GM12872 (cell line): ENCODE results near the gene ZNF527.

Experiments
- TF ChIP-seq, protein P1 (sequence below): IDR thresholded peaks from 3 replicates; pipeline ENCODE4 v1.5.1; 2011; ENCODE audit warnings: low read depth, mild to moderate bottlenecking, low read length, moderate library complexity; ENCODE audit not compliant: insufficient read depth

ZNF527 gene

GRCh38 chr19:37412700-37413099, 41.8 kb downstream of the ZNF527 start:
- TF ChIP-seq, protein P1, sequence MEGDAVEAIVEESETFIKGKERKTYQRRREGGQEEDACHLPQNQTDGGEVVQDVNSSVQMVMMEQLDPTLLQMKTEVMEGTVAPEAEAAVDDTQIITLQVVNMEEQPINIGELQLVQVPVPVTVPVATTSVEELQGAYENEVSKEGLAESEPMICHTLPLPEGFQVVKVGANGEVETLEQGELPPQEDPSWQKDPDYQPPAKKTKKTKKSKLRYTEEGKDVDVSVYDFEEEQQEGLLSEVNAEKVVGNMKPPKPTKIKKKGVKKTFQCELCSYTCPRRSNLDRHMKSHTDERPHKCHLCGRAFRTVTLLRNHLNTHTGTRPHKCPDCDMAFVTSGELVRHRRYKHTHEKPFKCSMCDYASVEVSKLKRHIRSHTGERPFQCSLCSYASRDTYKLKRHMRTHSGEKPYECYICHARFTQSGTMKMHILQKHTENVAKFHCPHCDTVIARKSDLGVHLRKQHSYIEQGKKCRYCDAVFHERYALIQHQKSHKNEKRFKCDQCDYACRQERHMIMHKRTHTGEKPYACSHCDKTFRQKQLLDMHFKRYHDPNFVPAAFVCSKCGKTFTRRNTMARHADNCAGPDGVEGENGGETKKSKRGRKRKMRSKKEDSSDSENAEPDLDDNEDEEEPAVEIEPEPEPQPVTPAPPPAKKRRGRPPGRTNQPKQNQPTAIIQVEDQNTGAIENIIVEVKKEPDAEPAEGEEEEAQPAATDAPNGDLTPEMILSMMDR, result no peak

DNA sequence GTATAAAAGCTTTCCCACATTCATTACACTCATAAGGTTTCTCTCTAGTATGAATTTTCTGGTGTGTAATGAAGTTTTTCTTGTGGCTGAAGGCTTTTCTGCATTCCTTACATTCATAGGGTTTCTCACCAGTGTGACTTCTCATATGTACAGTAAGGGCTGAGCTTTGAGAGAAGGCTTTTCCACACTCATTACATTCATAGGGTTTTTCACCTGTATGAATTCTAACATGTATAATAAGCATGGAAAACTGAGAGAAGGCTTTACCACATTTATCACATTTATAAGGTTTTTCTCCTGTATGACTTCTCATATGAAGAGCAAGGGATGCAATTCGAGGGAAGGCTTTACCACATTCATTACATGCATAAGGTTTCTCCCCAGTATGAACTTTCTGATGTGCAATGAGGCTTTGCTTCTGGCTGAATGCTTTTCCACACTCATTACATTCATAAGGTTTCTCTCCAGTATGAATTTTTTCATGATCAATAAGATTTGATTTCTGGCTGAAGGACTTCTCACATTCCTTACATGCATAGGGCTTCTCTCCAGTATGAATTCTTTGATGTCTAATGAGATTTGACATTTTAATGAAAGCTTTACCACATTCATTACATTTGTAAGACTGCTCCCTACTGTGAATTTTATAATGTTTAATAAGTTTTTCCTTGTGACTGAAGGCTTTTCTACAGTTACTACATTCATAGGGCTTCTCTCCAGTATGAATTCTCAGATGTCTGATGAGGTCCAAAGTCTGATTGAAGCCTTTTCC, 42.6 kb downstream of the ZNF527 start:
- TF ChIP-seq, protein P1, result no peak
